HEK293 (cell line): Measurements from ENCODE around the gene GNAQ.

Experiments
- CTCF ChIA-PET: fragments of 350-600 bp; formaldehyde crosslinking; extraction: SDS; loops from one replicate; lab custom pipeline; 2021; ENCODE audit warnings: antibody characterized with exemption; lab: Yijun Ruan, JAX
- POLR2A ChIA-PET: fragments of 300-600 bp; formaldehyde crosslinking; extraction: SDS; loops from one replicate; lab custom pipeline; 2020; ENCODE audit warnings: antibody characterized with exemption, inconsistent platforms; lab: Yijun Ruan, JAX
- H3K27ac ChIP-seq: fragments of 200-500 bp; sonication (Bioruptor generic); 2 replicates; pipeline ENCODE4 v1.5.1; 2014; ENCODE audit warnings: low read depth, low read length, control low read depth, inconsistent platforms; ENCODE audit errors: extremely low read depth
- H3K36me3 ChIP-seq, 2 experiments: fragments of 200-500 bp in 1 of 2; sonication (Bioruptor generic) in 1 of 2; 1 replicate in 1 of 2; 2 replicates in 1 of 2; pipeline ENCODE4 v1.5.1; 2014 to 2017; ENCODE audit warnings: inconsistent platforms in 2 of 2, low read length in 2 of 2; ENCODE audit not compliant: control insufficient read depth in 2 of 2, insufficient read depth in 1 of 2
- H3K4me1 ChIP-seq: fragments of 200-500 bp; sonication (Bioruptor generic); 2 replicates; pipeline ENCODE4 v1.5.1; 2014; ENCODE audit warnings: mild to moderate bottlenecking, low read length, inconsistent platforms; ENCODE audit not compliant: control insufficient read depth, insufficient read depth
- H3K4me3 ChIP-seq: 2 replicates; pipeline ENCODE4 v1.5.1; 2011; ENCODE audit warnings: low read depth, mild to moderate bottlenecking, control low read depth, low read length, moderate library complexity
- H3K9me3 ChIP-seq: fragments of 200-500 bp; sonication (Bioruptor generic); 2 replicates; pipeline ENCODE4 v1.5.1; 2014; ENCODE audit warnings: low read depth, low read length, inconsistent platforms; ENCODE audit not compliant: control insufficient read depth, insufficient read depth
- FEZF1 ChIP-seq: fragments of 450-650 bp; formaldehyde crosslinking; IDR thresholded peaks from 2 replicates; pipeline ENCODE4 v1.5.1; 2016; ENCODE audit warnings: missing biosample characterization, missing genetic modification characterization
- HOXA7 ChIP-seq: sonication (generic); formaldehyde crosslinking; IDR thresholded peaks from 2 replicates; pipeline ENCODE4 v1.8.1; 2022; ENCODE audit warnings: missing genetic modification reagents, borderline replicate concordance
- KLF10 ChIP-seq: fragments of 450-650 bp; IDR thresholded peaks from 2 replicates; pipeline ENCODE4 v1.5.1; 2018; ENCODE audit warnings: missing biosample characterization, mild to moderate bottlenecking, missing genetic modification characterization
- OVOL3 ChIP-seq: fragments of 450-650 bp; formaldehyde crosslinking; IDR thresholded peaks from 2 replicates; pipeline ENCODE4 v1.5.1; 2016; ENCODE audit warnings: missing biosample characterization, missing genetic modification characterization
- ZFHX2 ChIP-seq: fragments of 450-650 bp; formaldehyde crosslinking; conservative IDR thresholded peaks from 2 replicates; pipeline ENCODE4 v1.5.1; 2016; ENCODE audit warnings: missing biosample characterization, missing genetic modification characterization
- ZNF169 ChIP-seq: fragments of 450-650 bp; formaldehyde crosslinking; IDR thresholded peaks from 2 replicates; pipeline ENCODE4 v1.5.1; 2016; ENCODE audit warnings: missing biosample characterization, missing genetic modification characterization
- ZNF174 ChIP-seq: fragments of 450-650 bp; formaldehyde crosslinking; IDR thresholded peaks from 2 replicates; pipeline ENCODE4 v1.5.0; 2017; ENCODE audit warnings: missing biosample characterization, mild to moderate bottlenecking, missing genetic modification characterization
- ZNF266 ChIP-seq: fragments of 450-650 bp; formaldehyde crosslinking; IDR thresholded peaks from 2 replicates; pipeline ENCODE4 v1.5.1; 2016; ENCODE audit warnings: missing biosample characterization, missing genetic modification characterization, low read depth
- ZNF274 ChIP-seq, 2 experiments: fragments of 200-500 bp in 1 of 2; fragments of 450-650 bp in 1 of 2; sonication (Bioruptor generic) in 1 of 2; formaldehyde crosslinking in 1 of 2; IDR thresholded peaks; 2 replicates each; pipeline versions ENCODE4 v1.5.1 to v1.6.1; 2014 to 2016; ENCODE audit warnings: borderline replicate concordance in 1 of 2, inconsistent platforms in 1 of 2, low read length in 1 of 2, missing biosample characterization in 1 of 2, missing genetic modification characterization in 1 of 2
- ZNF426 ChIP-seq: fragments of 450-650 bp; formaldehyde crosslinking; IDR thresholded peaks from 2 replicates; pipeline ENCODE4 v1.5.1; 2017; ENCODE audit warnings: missing biosample characterization, missing genetic modification characterization, mild to moderate bottlenecking, inconsistent platforms, moderate library complexity
- ZNF48 ChIP-seq: fragments of 450-650 bp; formaldehyde crosslinking; IDR thresholded peaks from 2 replicates; pipeline ENCODE4 v1.5.1; 2016; ENCODE audit warnings: missing biosample characterization, missing genetic modification characterization
- ZNF529 ChIP-seq: fragments of 450-650 bp; formaldehyde crosslinking; IDR thresholded peaks from 2 replicates; pipeline ENCODE4 v1.5.1; 2017; ENCODE audit warnings: missing genetic modification characterization, missing biosample characterization; ENCODE audit not compliant: insufficient replicate concordance
- ZNF549 ChIP-seq: fragments of 450-650 bp; IDR thresholded peaks from 2 replicates; pipeline ENCODE4 v1.5.1; 2018; ENCODE audit warnings: missing biosample characterization, missing genetic modification characterization, mild to moderate bottlenecking, inconsistent platforms, moderate library complexity
- ZNF571 ChIP-seq: fragments of 450-650 bp; formaldehyde crosslinking; IDR thresholded peaks from 2 replicates; pipeline ENCODE4 v1.5.0; 2017; ENCODE audit warnings: missing biosample characterization, missing genetic modification characterization
- ZNF596 ChIP-seq: fragments of 450-650 bp; IDR thresholded peaks from 2 replicates; pipeline ENCODE4 v1.5.0; 2018; ENCODE audit warnings: missing biosample characterization, mild to moderate bottlenecking, missing genetic modification characterization, moderate library complexity
- ZNF707 ChIP-seq: fragments of 450-650 bp; formaldehyde crosslinking; IDR thresholded peaks from 2 replicates; pipeline ENCODE4 v1.5.1; 2016; ENCODE audit warnings: missing biosample characterization, missing genetic modification characterization
- ZNF747 ChIP-seq: fragments of 450-650 bp; formaldehyde crosslinking; IDR thresholded peaks from 2 replicates; pipeline ENCODE4 v1.5.1; 2016; ENCODE audit warnings: missing biosample characterization, missing genetic modification characterization
- TF ChIP-seq, protein P1 (sequence below): fragments of 450-650 bp; formaldehyde crosslinking; IDR thresholded peaks from 2 replicates; pipeline ENCODE4 v1.5.1; 2016; ENCODE audit warnings: missing biosample characterization, missing genetic modification characterization
- TF ChIP-seq, protein P2 (sequence below): fragments of 450-650 bp; formaldehyde crosslinking; IDR thresholded peaks from 2 replicates; pipeline ENCODE4 v1.5.1; 2016; ENCODE audit warnings: missing biosample characterization, missing genetic modification characterization
- TF ChIP-seq, protein P3 (sequence below): fragments of 450-650 bp; formaldehyde crosslinking; IDR thresholded peaks from 2 replicates; pipeline ENCODE4 v1.5.1; 2017; ENCODE audit warnings: missing biosample characterization, missing genetic modification characterization
- TF ChIP-seq, protein P4 (sequence below): fragments of 450-650 bp; formaldehyde crosslinking; IDR thresholded peaks from 2 replicates; pipeline ENCODE4 v1.5.1; 2016; ENCODE audit warnings: missing biosample characterization, missing genetic modification characterization
- TF ChIP-seq, protein P5 (sequence below): fragments of 450-650 bp; formaldehyde crosslinking; IDR thresholded peaks from 2 replicates; pipeline ENCODE4; 2016; ENCODE audit warnings: missing biosample characterization, missing genetic modification characterization

The GNAQ gene

DNA sequence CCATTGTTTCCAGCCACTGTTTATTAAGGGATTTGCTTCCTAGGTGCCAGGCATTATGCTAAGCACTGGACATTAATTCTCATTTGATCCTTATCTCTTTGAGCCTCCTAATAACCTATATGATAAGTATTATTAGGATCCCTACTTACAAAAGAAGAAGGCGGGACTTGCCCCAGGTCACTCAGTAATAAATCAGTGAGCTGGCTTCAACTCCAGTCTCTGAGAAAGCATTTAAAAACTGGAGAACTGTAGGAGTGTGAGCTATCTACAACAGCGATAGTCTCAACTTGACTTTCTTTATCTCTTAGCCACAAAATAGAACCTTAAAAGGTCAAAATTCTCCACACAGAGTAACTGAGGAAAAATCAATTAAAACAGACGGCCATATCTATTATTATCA lies 155.0 kb downstream of the GNAQ start:
- H3K36me3 ChIP-seq: no peaks in the 10 kb centered on the region
- H3K4me1 ChIP-seq: peaks cover 13% of the 10 kb centered on the region
- no peak overlapping the region for H3K4me3 ChIP-seq
- TF ChIP-seq ZFHX2: no peak
- no peak for TF ChIP-seq ZNF174 (tag by site-specific recombination)
- TF ChIP-seq, protein P1, sequence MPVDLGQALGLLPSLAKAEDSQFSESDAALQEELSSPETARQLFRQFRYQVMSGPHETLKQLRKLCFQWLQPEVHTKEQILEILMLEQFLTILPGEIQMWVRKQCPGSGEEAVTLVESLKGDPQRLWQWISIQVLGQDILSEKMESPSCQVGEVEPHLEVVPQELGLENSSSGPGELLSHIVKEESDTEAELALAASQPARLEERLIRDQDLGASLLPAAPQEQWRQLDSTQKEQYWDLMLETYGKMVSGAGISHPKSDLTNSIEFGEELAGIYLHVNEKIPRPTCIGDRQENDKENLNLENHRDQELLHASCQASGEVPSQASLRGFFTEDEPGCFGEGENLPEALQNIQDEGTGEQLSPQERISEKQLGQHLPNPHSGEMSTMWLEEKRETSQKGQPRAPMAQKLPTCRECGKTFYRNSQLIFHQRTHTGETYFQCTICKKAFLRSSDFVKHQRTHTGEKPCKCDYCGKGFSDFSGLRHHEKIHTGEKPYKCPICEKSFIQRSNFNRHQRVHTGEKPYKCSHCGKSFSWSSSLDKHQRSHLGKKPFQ (tag by site-specific recombination): no peak
- no peak for TF ChIP-seq ZNF549
- no peak for TF ChIP-seq ZNF571 (tag by site-specific recombination)
- no peak for TF ChIP-seq ZNF747 (tag by site-specific recombination)
- no peak for TF ChIP-seq ZNF274 (IDR thresholded peaks at IDR 0.05; ENCODE audit: low read length)
- no peak for TF ChIP-seq ZNF274 (tag by site-specific recombination; IDR thresholded peaks at IDR 0.05; ENCODE audit: borderline replicate concordance)
- no peak for TF ChIP-seq KLF10 (tag by site-specific recombination)
- TF ChIP-seq ZNF529 (tag by site-specific recombination): no peak
- CTCF ChIA-PET: interaction anchor here (1.1 kb wide), 1 partner anchor 20 kb away, joined by 3 read pairs; no protein-coding TSS in a partner anchor
- no peak overlapping the region for H3K27ac ChIP-seq
- POLR2A ChIA-PET: no interaction called here
- no peaks in the 10 kb centered on the region for H3K9me3 ChIP-seq

DNA sequence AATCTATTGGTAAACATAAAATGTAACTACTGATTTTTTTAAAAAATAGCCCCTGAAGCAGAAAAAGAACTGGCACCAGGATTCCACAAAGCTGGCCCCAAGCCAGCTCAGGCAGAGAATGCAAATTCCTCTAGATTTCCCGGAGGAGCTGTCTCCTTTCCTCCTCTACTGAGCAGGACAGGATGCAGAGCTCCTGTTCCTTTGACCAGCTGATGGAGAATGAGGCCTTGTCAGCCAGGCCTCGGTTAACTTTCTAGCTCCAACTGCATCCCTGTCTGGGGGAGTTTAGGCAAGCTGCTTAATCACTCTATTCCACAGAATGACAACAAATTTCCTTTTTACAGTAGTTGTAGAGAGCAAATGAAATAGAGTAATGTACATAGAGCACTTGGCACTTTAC lies 155.5 kb downstream of the GNAQ start:
- Histone ChIP-seq H3K36me3 (no peaks in the 10 kb centered on the region), H3K27ac (no peak overlapping the region), H3K4me1 (peaks cover 13% of the 10 kb centered on the region), H3K9me3 (no peaks in the 10 kb centered on the region), H3K4me3 (no peak overlapping the region)
- POLR2A ChIA-PET: no interaction called here
- TF ChIP-seq FEZF1 (tag by site-specific recombination): no peak
- TF ChIP-seq, all 188 proteins: peak for 0
- CTCF ChIA-PET: no interaction called here

DNA sequence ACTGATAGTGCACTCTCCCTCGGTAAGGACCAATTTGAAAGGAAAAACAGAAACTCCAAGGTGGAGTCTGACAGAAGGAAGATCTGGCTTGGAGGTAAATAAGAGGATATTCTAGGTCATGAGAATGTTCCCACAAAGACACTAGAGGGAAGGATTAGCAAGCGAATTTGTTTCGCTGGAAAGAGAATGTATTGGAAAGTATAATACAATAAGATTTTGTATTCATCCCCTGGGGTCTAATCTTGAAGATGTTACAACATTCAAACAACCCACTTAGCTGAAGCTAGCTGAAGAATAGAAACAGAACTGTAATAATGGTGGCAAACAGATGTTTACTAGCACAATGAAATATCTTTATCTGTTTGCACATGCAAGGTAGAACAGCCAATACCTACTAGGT lies 158.7 kb downstream of the GNAQ start:
- POLR2A ChIA-PET: no interaction called here
- CTCF ChIA-PET: no interaction called here
- Histone ChIP-seq H3K4me1 (peaks cover 11% of the 10 kb centered on the region), H3K4me3 (no peak overlapping the region), H3K36me3 (no peaks in the 10 kb centered on the region), H3K9me3 (no peaks in the 10 kb centered on the region), H3K27ac (no peak overlapping the region)
- TF ChIP-seq ZNF426 (tag by site-specific recombination): no peak
- TF ChIP-seq, protein P2, sequence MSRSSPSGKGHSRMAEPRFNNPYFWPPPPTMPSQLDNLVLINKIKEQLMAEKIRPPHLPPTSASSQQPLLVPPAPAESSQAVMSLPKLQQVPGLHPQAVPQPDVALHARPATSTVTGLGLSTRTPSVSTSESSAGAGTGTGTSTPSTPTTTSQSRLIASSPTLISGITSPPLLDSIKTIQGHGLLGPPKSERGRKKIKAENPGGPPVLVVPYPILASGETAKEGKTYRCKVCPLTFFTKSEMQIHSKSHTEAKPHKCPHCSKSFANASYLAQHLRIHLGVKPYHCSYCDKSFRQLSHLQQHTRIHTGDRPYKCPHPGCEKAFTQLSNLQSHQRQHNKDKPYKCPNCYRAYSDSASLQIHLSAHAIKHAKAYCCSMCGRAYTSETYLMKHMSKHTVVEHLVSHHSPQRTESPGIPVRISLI (tag by site-specific recombination): no peak
- TF ChIP-seq, protein P3, sequence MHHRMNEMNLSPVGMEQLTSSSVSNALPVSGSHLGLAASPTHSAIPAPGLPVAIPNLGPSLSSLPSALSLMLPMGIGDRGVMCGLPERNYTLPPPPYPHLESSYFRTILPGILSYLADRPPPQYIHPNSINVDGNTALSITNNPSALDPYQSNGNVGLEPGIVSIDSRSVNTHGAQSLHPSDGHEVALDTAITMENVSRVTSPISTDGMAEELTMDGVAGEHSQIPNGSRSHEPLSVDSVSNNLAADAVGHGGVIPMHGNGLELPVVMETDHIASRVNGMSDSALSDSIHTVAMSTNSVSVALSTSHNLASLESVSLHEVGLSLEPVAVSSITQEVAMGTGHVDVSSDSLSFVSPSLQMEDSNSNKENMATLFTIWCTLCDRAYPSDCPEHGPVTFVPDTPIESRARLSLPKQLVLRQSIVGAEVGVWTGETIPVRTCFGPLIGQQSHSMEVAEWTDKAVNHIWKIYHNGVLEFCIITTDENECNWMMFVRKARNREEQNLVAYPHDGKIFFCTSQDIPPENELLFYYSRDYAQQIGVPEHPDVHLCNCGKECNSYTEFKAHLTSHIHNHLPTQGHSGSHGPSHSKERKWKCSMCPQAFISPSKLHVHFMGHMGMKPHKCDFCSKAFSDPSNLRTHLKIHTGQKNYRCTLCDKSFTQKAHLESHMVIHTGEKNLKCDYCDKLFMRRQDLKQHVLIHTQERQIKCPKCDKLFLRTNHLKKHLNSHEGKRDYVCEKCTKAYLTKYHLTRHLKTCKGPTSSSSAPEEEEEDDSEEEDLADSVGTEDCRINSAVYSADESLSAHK (tag by site-specific recombination): no peak
- TF ChIP-seq, protein P4, sequence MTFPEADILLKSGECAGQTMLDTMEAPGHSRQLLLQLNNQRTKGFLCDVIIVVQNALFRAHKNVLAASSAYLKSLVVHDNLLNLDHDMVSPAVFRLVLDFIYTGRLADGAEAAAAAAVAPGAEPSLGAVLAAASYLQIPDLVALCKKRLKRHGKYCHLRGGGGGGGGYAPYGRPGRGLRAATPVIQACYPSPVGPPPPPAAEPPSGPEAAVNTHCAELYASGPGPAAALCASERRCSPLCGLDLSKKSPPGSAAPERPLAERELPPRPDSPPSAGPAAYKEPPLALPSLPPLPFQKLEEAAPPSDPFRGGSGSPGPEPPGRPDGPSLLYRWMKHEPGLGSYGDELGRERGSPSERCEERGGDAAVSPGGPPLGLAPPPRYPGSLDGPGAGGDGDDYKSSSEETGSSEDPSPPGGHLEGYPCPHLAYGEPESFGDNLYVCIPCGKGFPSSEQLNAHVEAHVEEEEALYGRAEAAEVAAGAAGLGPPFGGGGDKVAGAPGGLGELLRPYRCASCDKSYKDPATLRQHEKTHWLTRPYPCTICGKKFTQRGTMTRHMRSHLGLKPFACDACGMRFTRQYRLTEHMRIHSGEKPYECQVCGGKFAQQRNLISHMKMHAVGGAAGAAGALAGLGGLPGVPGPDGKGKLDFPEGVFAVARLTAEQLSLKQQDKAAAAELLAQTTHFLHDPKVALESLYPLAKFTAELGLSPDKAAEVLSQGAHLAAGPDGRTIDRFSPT: no peak
- no peak for TF ChIP-seq ZNF169
- no peak for TF ChIP-seq ZNF266 (tag by site-specific recombination)
- TF ChIP-seq ZNF48: no peak
- no peak for TF ChIP-seq ZNF571 (tag by site-specific recombination)
- no peak for TF ChIP-seq HOXA7 (CRISPR knock-in tag)
- no peak for TF ChIP-seq ZNF707 (tag by site-specific recombination)
- TF ChIP-seq OVOL3 (tag by site-specific recombination): no peak
- no peak for TF ChIP-seq ZNF596
- TF ChIP-seq, protein P5, sequence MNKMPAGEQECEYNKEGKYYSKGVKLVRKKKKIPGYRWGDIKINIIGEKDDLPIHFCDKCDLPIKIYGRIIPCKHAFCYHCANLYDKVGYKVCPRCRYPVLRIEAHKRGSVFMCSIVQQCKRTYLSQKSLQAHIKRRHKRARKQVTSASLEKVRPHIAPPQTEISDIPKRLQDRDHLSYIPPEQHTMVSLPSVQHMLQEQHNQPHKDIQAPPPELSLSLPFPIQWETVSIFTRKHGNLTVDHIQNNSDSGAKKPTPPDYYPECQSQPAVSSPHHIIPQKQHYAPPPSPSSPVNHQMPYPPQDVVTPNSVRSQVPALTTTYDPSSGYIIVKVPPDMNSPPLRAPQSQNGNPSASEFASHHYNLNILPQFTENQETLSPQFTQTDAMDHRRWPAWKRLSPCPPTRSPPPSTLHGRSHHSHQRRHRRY (tag by site-specific recombination): no peak
